Natural killer cell treated with Interleukin-12 subunit alpha and Interleukin-12 subunit beta and Interleukin-15 and Interleukin-18, amount 100 ng/mL, for 72 hours (primary cell): ENCODE results near the gene C2orf72. TPM values are rescaled to one million over a fixed set of nuclear protein-coding genes. Genes with fewer than 3 reads are reported as not detected.

ENCODE experiments used
- ATAC-seq, 2 donors: fragments of 150-1000 bp; cut with Tn5 transposase in 1 of 2; sonication (Bioruptor Pico), chemical (Tn5 transposase) in 1 of 2; 2 replicates each; pipeline ENCODE4 v1.10.0; 2021
- DNase-seq: peaks from one replicate; pipeline ENCODE4 v3.0.0; 2022; ENCODE audit warnings: low spot score
- H3K27ac Mint-ChIP-seq, 2 donors: 1 replicate in 1 of 2; 2 replicates in 1 of 2; pipeline ENCODE4 v1.8.0; 2022; ENCODE audit warnings: mixed read lengths in 2 of 2, mild to moderate bottlenecking in 1 of 2, moderate library complexity in 1 of 2
- H3K27me3 Mint-ChIP-seq, 2 donors: 1 replicate in 1 of 2; 2 replicates in 1 of 2; pipeline ENCODE4 v1.8.0; 2022; ENCODE audit warnings: mixed read lengths in 2 of 2
- H3K36me3 Mint-ChIP-seq: one replicate; pipeline ENCODE4 v1.8.0; 2022; ENCODE audit warnings: mixed read lengths
- H3K4me1 Mint-ChIP-seq, 2 donors: 1 replicate in 1 of 2; 2 replicates in 1 of 2; pipeline ENCODE4 v1.8.0; 2022; ENCODE audit warnings: low read depth in 2 of 2, mixed read lengths in 2 of 2, mild to moderate bottlenecking in 1 of 2
- H3K4me3 Mint-ChIP-seq: one replicate; pipeline ENCODE4 v1.8.0; 2022; ENCODE audit warnings: mixed read lengths
- H3K9me3 Mint-ChIP-seq: 2 replicates; pipeline ENCODE4 v1.8.0; 2022; ENCODE audit warnings: mixed read lengths
- total RNA-seq, 2 donors: library from RNA; stranded (reverse); gene quantifications; one replicate each; pipeline ENCODE4 v1.2.3, GENCODE V29; 2022

Gene C2orf72
- total RNA-seq, 2 donors from 2014 or later, result 0.36 to 2.2 TPM

- no peaks in the 10 kb centered on the region for H3K9me3 Mint-ChIP-seq
- H3K36me3 Mint-ChIP-seq, result no peaks in the 10 kb centered on the region
- peaks cover 0 to 8% of the 10 kb centered on the region in 2 donors for H3K4me1 Mint-ChIP-seq
- H3K27me3 Mint-ChIP-seq, result peaks cover 44 to 59% of the 10 kb centered on the region in 2 donors
- no peak for ATAC-seq
- H3K4me3 Mint-ChIP-seq, result no peak overlapping the region
- H3K27ac Mint-ChIP-seq, result no peak overlapping the region
- no peak for DNase-seq
Measured at GRCh38 chr2:231039821-231040364, 2.6 kb downstream of the C2orf72 start.

GRCh38 chr2:231041061-231041689 is 3.9 kb downstream of the C2orf72 start:
- DNase-seq (no peak), ATAC-seq (no peak)
- H3K9me3 Mint-ChIP-seq, result no peaks in the 10 kb centered on the region
- no peak overlapping the region for H3K27ac Mint-ChIP-seq
- peaks cover 0 to 8% of the 10 kb centered on the region in 2 donors for H3K4me1 Mint-ChIP-seq
- no peak overlapping the region for H3K4me3 Mint-ChIP-seq
- H3K36me3 Mint-ChIP-seq, result no peaks in the 10 kb centered on the region
- peaks cover 40 to 50% of the 10 kb centered on the region in 2 donors for H3K27me3 Mint-ChIP-seq

- peaks cover 33 to 37% of the 10 kb centered on the region in 2 donors for H3K27me3 Mint-ChIP-seq
- H3K36me3 Mint-ChIP-seq, result no peaks in the 10 kb centered on the region
- no peak overlapping the region for H3K27ac Mint-ChIP-seq
- DNase-seq (no peak), ATAC-seq (no peak)
- H3K4me1 Mint-ChIP-seq, result peaks cover 0 to 8% of the 10 kb centered on the region in 2 donors
- H3K9me3 Mint-ChIP-seq, result no peaks in the 10 kb centered on the region
- no peak overlapping the region for H3K4me3 Mint-ChIP-seq
Measured at GRCh38 chr2:231043796-231044195, 6.5 kb downstream of the C2orf72 start.

GRCh38 chr2:231046916-231047273 is 9.6 kb downstream of the C2orf72 start:
- Mint-ChIP-seq H3K9me3 (no peaks in the 10 kb centered on the region), H3K36me3 (no peaks in the 10 kb centered on the region), H3K4me1 (peaks cover 7 to 9% of the 10 kb centered on the region in 2 donors), H3K4me3 (no peak overlapping the region), H3K27me3 (peaks cover 12 to 14% of the 10 kb centered on the region in 2 donors), H3K27ac (no peak overlapping the region)
- DNase-seq (no peak), ATAC-seq (no peak)

- Mint-ChIP-seq H3K4me1 (peaks cover 8 to 10% of the 10 kb centered on the region in 2 donors), H3K36me3 (no peaks in the 10 kb centered on the region), H3K27me3 (peaks cover 10 to 12% of the 10 kb centered on the region in 2 donors), H3K27ac (no peak overlapping the region), H3K4me3 (no peak overlapping the region), H3K9me3 (no peaks in the 10 kb centered on the region)
- ATAC-seq (no peak), DNase-seq (no peak)
Measured at GRCh38 chr2:231047274-231047922, 10.1 kb downstream of the C2orf72 start.

- Mint-ChIP-seq H3K4me1 (peaks cover 16 to 19% of the 10 kb centered on the region in 2 donors), H3K9me3 (no peaks in the 10 kb centered on the region), H3K27me3 (peaks cover 10 to 12% of the 10 kb centered on the region in 2 donors), H3K27ac (no peak overlapping the region), H3K4me3 (no peak overlapping the region), H3K36me3 (no peaks in the 10 kb centered on the region)
- DNase-seq (no peak), ATAC-seq (no peak)
Measured at GRCh38 chr2:231047923-231048915, 10.9 kb downstream of the C2orf72 start.

GRCh38 chr2:231049286-231050017 is 12.1 kb downstream of the C2orf72 start:
- Mint-ChIP-seq H3K4me1 (peaks cover 28 to 31% of the 10 kb centered on the region in 2 donors), H3K27ac (no peak overlapping the region), H3K4me3 (no peak overlapping the region), H3K36me3 (no peaks in the 10 kb centered on the region), H3K27me3 (peaks cover 20 to 23% of the 10 kb centered on the region in 2 donors), H3K9me3 (no peaks in the 10 kb centered on the region)
- DNase-seq (no peak), ATAC-seq (no peak)

- DNase-seq, result peak; percentile 77
- peaks cover 28 to 31% of the 10 kb centered on the region in 2 donors for H3K4me1 Mint-ChIP-seq
Measured at GRCh38 chr2:231050018-231050901, 12.9 kb downstream of the C2orf72 start.

GRCh38 chr2:231051116-231051515 is 13.8 kb downstream of the C2orf72 start:
- peak overlapping the region; percentile 36 for H3K4me3 Mint-ChIP-seq
- peaks cover 28 to 33% of the 10 kb centered on the region in 2 donors for H3K4me1 Mint-ChIP-seq
- H3K27ac Mint-ChIP-seq, result no peak overlapping the region
- DNase-seq (no peak), ATAC-seq (no peak)
- H3K36me3 Mint-ChIP-seq, result no peaks in the 10 kb centered on the region
- no peaks in the 10 kb centered on the region for H3K9me3 Mint-ChIP-seq
- peaks cover 20 to 23% of the 10 kb centered on the region in 2 donors for H3K27me3 Mint-ChIP-seq

More at GRCh38 chr2:231050018-231050901, 12.9 kb downstream of the C2orf72 start:
- no peak overlapping the region for H3K27ac Mint-ChIP-seq
- no peaks in the 10 kb centered on the region for H3K36me3 Mint-ChIP-seq
- no peaks in the 10 kb centered on the region for H3K9me3 Mint-ChIP-seq
- H3K4me3 Mint-ChIP-seq, result no peak overlapping the region
- peaks cover 22 to 23% of the 10 kb centered on the region in 2 donors for H3K27me3 Mint-ChIP-seq
- peak; percentile 74 to 77 for ATAC-seq

- DNase-seq (peak; percentile 91), ATAC-seq (peak; percentile 76 to 82)
- Mint-ChIP-seq H3K27ac (peak overlapping the region; percentile 56 to 60), H3K36me3 (no peaks in the 10 kb centered on the region), H3K9me3 (no peaks in the 10 kb centered on the region), H3K4me1 (peaks cover 30 to 41% of the 10 kb centered on the region in 2 donors), H3K27me3 (peaks cover 15 to 23% of the 10 kb centered on the region in 2 donors), H3K4me3 (peak overlapping the region; percentile 83)
Measured at GRCh38 chr2:231052494-231053451, 15.4 kb downstream of the C2orf72 start.

GRCh38 chr2:231053846-231054245 is 16.5 kb downstream of the C2orf72 start:
- DNase-seq (no peak), ATAC-seq (no peak)
- Mint-ChIP-seq H3K27me3 (peaks cover 15 to 18% of the 10 kb centered on the region in 2 donors), H3K4me1 (peaks cover 40 to 52% of the 10 kb centered on the region in 2 donors), H3K4me3 (peak overlapping the region; percentile 83), H3K36me3 (peaks cover 4% of the 10 kb centered on the region), H3K27ac (peak overlapping the region; percentile 56 to 60), H3K9me3 (no peaks in the 10 kb centered on the region)
